Occipital lobe (tissue), 2 donors: Measurements from ENCODE around the gene ARHGDIG. TPM values are rescaled to one million over a fixed set of nuclear protein-coding genes. Genes with fewer than 3 reads are reported as not detected.

Experiments used
- DNase-seq: peaks from one replicate; lab custom pipeline; 2025; lab: John Stamatoyannopoulos, UW
- total RNA-seq: library from RNA; depleted of rRNA; stranded (reverse); fragments of >200 nt; gene quantifications from one replicate; pipeline ENCODE4 v1.2.3, GENCODE V29; 2014

ARHGDIG gene
- total RNA-seq, 1 donor from 2014 or later: 35.9 TPM

- no peak for DNase-seq
Measured at GRCh38 chr16:280991-281659, 734 bp downstream of the ARHGDIG start.

GRCh38 chr16:281660-282255 lies 1.4 kb downstream of the ARHGDIG start:
- no peak for DNase-seq

GRCh38 chr16:282491-282890 lies 2.1 kb downstream of the ARHGDIG start:
- DNase-seq: no peak

- no peak for DNase-seq
Measured at GRCh38 chr16:283033-283805, 2.8 kb downstream of the ARHGDIG start, which contains the start of gene PDIA2. Gene PDIA2 (plus strand): TSS chr16:283164. CDS start chr16:283170, 6 bp downstream.

GRCh38 chr16:284204-285120 lies 4.1 kb downstream of the ARHGDIG start:
- no peak for DNase-seq

GRCh38 chr16:285146-286055 lies 5.0 kb downstream of the ARHGDIG start:
- no peak for DNase-seq

- DNase-seq: no peak
Measured at GRCh38 chr16:286491-287297, 6.3 kb downstream of the ARHGDIG start.

DNA sequence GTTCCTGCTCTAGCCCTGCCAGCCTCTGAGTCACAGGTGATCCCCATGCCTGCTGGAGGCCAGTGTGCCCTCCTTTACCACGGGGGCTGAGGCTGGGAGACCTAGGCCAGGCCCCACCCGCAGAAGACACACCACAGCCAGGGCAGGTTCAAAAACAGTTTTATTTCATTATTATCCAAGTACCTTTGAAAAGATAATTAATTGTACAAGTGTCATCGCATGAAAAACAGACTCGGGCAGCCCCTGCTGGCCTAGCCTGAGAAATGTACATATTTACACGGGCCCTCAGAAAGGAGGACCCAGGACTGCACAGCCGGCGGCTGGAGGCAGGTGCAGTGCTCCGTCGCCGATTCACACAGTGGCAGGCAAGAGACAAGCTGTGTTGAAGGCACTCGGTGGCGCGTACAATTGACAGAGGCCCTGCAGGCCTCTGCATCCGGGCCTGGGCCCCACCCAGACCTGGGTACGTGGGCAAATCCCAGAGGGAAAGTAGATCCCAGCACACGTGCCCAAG lies 7.0 kb downstream of the ARHGDIG start:
- DNase-seq: no peak

DNA sequence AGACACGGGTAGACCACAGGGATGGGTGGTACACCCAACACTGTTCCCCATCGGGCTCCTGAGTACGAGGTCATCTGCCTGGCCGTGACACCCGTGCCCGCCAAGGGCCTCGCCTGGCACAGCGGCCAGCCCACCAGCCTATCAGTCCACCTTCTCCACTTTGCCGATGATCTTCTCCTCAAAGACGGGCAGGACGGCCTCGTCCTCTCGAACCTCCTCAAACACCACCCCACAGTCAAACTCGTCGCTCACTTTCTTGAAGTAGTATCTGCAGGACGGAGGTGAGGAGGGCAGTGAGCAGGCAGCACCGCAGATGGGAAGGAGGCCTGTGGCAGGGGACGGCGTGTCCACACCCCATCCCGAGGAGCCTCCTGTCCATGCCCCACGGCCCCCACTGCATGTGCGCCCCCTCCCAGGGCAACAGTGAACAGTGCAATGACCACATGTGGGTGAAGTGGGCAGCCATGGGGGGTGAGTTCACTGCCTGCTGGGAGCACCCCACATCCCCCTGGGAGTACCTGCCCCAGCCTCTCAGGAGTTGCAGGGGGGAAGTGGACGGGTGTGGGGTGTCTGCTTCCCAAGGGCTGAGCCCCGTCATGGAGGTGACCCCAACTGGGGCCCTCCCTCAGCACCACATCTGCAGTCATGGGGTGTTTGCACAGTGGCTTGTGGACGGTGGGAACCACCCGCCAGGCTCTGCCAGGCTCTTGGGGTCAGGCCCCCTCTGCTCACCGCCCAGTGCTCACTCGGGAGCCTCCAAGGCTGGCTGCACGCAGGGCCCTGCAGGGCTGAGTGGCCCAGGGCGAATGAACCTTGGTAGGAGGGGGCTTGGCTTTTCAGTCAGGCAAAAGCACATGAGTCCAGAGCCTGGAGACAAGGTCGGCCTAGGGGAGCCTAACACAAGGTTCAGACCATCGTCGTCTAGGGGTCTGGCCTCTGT lies 7.9 kb downstream of the ARHGDIG start:
- no peak for DNase-seq

GRCh38 chr16:289395-289997 lies 9.1 kb downstream of the ARHGDIG start:
- DNase-seq: no peak

GRCh38 chr16:290015-290680 lies 9.8 kb downstream of the ARHGDIG start:
- DNase-seq: no peak

DNA sequence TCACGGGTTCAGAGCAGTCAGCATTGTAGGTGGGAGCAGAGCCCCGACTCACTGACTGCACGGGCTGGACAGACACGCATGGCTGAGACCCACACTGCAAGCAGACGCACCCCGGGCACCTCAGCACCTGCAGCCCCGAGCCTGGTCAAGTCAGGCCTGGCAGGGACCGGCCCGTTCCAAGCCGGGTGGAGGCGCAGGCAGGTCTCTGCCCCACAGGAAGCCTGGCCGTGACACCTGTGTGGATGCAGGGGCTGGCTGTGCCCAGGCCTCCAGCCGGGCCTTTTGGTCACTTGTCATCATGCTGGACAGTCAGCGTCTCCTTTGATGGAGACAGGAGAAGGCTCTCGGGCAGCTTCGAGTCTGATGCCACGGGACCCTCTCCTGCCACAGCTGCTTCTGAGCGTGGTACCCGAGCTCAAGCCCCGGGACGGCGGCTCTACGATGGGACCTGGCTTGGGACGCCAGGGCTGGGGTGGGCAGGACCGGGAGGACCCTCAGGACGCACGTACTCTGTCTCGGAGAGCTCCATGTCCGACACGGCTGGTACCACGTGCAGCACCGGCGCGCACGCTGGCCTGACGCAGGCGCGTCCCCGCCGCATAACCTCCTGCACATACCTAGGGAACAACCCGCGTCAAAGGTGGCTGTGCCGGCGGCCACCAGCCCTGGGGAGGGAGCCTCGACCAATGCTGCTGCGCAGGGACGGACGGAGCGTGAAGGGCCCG lies 10.5 kb downstream of the ARHGDIG start:
- DNase-seq: no peak

DNA sequence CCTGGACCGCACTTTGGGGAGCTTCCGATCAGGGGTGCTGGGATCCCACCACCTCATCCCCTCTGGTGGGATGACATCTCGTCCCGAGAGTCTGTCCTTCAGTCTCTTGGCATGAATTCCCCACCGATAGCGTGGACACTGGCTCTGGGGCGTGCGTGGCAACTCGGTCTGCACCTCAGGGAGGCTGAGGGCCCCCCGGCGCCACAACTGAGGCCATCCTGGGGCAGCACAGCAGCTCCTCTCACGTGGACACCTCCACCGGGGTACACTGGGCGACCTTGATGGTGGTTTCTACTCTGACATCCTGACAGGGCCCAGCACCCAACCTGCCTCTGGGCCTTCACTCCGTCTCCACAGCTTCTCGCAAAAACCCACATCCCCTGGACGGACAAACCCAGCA lies 11.1 kb downstream of the ARHGDIG start:
- DNase-seq: no peak

GRCh38 chr16:293043-293775 lies 12.8 kb downstream of the ARHGDIG start:
- no peak for DNase-seq

GRCh38 chr16:296276-296675 lies 15.9 kb downstream of the ARHGDIG start:
- DNase-seq: no peak
